ENCODE measurements around the gene MIOS. TPM values are rescaled to one million over a fixed set of nuclear protein-coding genes. Genes with fewer than 3 reads are reported as not detected.

Gene MIOS
- total and polyA plus RNA-seq, 9 of the 15 experiments (the other 6 are each of a cell fraction or from before 2014, with no cell fraction given), result 7.8 to 47.8 (median 30.6) TPM

DNA sequence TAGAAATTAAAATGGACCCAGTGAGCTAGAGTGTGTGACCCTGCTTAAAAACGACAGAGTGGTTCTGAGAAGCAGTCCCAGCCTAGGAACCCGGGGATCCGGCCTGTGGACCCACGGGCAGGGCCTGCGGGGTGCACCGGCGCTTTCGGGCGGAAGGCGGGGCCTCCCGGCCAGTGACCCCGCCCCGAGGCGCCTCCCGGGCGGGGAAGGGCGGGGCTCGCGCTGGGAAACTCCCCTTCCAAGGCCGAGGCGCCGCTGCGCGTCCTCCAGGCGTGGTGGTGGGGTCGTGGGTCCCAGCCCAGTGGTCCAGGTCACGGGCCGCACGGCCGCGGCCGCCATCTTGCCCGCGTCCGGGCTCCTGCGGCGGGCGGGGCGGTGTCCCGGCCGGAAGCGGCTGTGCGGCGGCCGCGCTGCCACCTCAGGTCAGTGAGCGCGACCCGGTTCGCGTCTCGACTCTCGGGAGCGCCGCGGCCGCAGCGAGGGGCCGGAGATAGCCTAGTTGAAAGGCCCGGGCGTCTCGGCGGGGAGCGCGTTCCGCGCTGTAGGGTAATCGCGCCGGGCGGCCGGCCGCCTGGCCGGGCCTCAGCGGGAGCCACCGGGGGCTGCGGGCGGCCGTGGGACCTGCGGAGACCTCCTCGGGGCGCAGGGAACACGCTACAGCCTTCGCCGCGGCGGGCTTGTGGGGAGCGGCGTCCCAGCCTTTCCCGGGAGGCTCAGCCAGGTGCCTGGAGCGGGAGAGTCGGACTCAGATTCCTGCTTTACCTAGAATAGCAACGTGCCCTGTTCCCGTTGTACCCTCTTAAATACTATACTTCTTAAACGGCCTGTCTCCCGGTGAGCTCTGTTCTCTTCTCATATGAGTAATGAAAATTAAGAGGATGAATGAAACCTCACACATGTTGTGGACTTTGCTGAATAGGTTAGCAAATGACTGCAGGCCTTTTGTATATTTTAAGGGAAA is at the start of gene MIOS (continued):
- TF ChIP-seq, protein P1, sequence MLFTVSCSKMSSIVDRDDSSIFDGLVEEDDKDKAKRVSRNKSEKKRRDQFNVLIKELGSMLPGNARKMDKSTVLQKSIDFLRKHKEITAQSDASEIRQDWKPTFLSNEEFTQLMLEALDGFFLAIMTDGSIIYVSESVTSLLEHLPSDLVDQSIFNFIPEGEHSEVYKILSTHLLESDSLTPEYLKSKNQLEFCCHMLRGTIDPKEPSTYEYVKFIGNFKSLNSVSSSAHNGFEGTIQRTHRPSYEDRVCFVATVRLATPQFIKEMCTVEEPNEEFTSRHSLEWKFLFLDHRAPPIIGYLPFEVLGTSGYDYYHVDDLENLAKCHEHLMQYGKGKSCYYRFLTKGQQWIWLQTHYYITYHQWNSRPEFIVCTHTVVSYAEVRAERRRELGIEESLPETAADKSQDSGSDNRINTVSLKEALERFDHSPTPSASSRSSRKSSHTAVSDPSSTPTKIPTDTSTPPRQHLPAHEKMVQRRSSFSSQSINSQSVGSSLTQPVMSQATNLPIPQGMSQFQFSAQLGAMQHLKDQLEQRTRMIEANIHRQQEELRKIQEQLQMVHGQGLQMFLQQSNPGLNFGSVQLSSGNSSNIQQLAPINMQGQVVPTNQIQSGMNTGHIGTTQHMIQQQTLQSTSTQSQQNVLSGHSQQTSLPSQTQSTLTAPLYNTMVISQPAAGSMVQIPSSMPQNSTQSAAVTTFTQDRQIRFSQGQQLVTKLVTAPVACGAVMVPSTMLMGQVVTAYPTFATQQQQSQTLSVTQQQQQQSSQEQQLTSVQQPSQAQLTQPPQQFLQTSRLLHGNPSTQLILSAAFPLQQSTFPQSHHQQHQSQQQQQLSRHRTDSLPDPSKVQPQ (CRISPR knock-in tag; IDR thresholded peaks at IDR 0.05; ENCODE audit: borderline replicate concordance), result no peak
- no peak for TF ChIP-seq ZNF140 (CRISPR knock-in tag; IDR thresholded peaks at IDR 0.05)
- no peak for TF ChIP-seq PCBP2 (IDR thresholded peaks at IDR 0.05; ENCODE audit: low read depth, low read length, poor library complexity, severe bottlenecking)
- no peak for TF ChIP-seq HMBOX1 (IDR thresholded peaks at IDR 0.05)
- peak; percentile 80 to 97 (median 86); a peak in 5 of 6 replicates for TF ChIP-seq ZBTB11 (CRISPR knock-in tag; IDR thresholded peaks at IDR 0.05)
- TF ChIP-seq SREBF1 (IDR thresholded peaks at IDR 0.05; ENCODE audit: borderline replicate concordance, low read depth, low read length), result no peak
- TF ChIP-seq HMG20A (CRISPR knock-in tag; conservative IDR thresholded peaks at IDR 0.05), result no peak
- TF ChIP-seq, protein P2, sequence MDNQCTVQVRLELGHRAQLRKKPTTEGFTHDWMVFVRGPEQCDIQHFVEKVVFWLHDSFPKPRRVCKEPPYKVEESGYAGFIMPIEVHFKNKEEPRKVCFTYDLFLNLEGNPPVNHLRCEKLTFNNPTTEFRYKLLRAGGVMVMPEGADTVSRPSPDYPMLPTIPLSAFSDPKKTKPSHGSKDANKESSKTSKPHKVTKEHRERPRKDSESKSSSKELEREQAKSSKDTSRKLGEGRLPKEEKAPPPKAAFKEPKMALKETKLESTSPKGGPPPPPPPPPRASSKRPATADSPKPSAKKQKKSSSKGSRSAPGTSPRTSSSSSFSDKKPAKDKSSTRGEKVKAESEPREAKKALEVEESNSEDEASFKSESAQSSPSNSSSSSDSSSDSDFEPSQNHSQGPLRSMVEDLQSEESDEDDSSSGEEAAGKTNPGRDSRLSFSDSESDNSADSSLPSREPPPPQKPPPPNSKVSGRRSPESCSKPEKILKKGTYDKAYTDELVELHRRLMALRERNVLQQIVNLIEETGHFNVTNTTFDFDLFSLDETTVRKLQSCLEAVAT (IDR thresholded peaks at IDR 0.05), result no peak
- TF ChIP-seq GTF2B (IDR thresholded peaks at IDR 0.05; ENCODE audit: extremely low read depth, insufficient read length), result no peak
- 0 out of 4 replicates have a peak, but pooled peaks of 1 of the 2 experiments have one; percentile 42 for TF ChIP-seq SIN3A (IDR thresholded peaks at IDR 0.05; ENCODE audit: borderline replicate concordance in 2 of 2, control insufficient read depth in 1 of 2, low read depth in 2 of 2, low read length in 2 of 2)
- no peak for TF ChIP-seq ZNF274 (IDR thresholded peaks at IDR 0.05; ENCODE audit: borderline replicate concordance, low read depth, low read length)
- TF ChIP-seq, protein P3, sequence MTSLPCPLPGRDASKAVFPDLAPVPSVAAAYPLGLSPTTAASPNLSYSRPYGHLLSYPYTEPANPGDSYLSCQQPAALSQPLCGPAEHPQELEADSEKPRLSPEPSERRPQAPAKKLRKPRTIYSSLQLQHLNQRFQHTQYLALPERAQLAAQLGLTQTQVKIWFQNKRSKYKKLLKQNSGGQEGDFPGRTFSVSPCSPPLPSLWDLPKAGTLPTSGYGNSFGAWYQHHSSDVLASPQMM (CRISPR knock-in tag; IDR thresholded peaks at IDR 0.05), result no peak
- TF ChIP-seq KLF16 (IDR thresholded peaks at IDR 0.05), result no peak
- TF ChIP-seq CHD4 (IDR thresholded peaks at IDR 0.05; ENCODE audit: insufficient read depth, insufficient replicate concordance, low read depth, low read length, poor library complexity, severe bottlenecking), result no peak

Data from K562 (cell line).